K562 (cell line): ENCODE measurements around the gene GRPEL2. TPM values are rescaled to one million over a fixed set of nuclear protein-coding genes. Genes with fewer than 3 reads are reported as not detected.

Experiments used
- ATAC-seq: fragments of 200-7000 bp; cut with Tn5 transposase; 3 replicates; pipeline ENCODE4 v1.9.1; 2020; ENCODE audit warnings: moderate library complexity
- BruUV-seq: library from RNA; stranded (reverse); fragments of 400-500 nt; replicated peaks from 2 replicates; lab custom pipeline; 2021; lab: Mats Ljungman, UMichigan
- CTCF ChIA-PET: fragments of 300-600 bp; formaldehyde crosslinking; extraction: SDS; loops from one replicate; lab custom pipeline; 2021; ENCODE audit warnings: low intra/inter-chr PET ratio; lab: Yijun Ruan, JAX
- POLR2A ChIA-PET: fragments of 300-600, 350-650 bp; sonication (Branson Sonifier 250); formaldehyde crosslinking; extraction: SDS; loops from one replicate; lab custom pipeline; 2021; ENCODE audit warnings: antibody characterized with exemption, inconsistent platforms; lab: Yijun Ruan, JAX
- DNase-seq, 4 experiments: peaks; one replicate each; pipeline versions ENCODE4 v3.0.0 to v3.0.0-alpha.2; 2011 to 2018; ENCODE audit warnings: low spot score in 3 of 4, mixed read lengths in 3 of 4; ENCODE audit errors: extremely low read depth in 1 of 4
- FAIRE-seq: peaks from 2 replicates; lab custom pipeline; 2011; peaks lifted over from hg19 to GRCh38; lab: Jason Lieb, UNC
- H2AFZ ChIP-seq: 2 replicates; pipeline ENCODE4 v1.6.0; 2011; ENCODE audit warnings: low read depth, low read length, control low read depth, inconsistent platforms
- H3K27ac ChIP-seq: fragments of 200-600 bp; 3 replicates; pipeline ENCODE4 v1.8.0; 2011; ENCODE audit warnings: low read depth, mild to moderate bottlenecking, control low read depth, inconsistent platforms, low read length, moderate library complexity, mixed read lengths; ENCODE audit errors: extremely low read depth
- H3K27me3 ChIP-seq, 2 experiments: fragments of 300-600 bp in 1 of 2; 2 replicates in 1 of 2; 3 replicates in 1 of 2; pipeline versions ENCODE4 v1.6.0 to v1.8.0; 2011; ENCODE audit warnings: inconsistent platforms in 2 of 2, low read length in 2 of 2, mild to moderate bottlenecking in 1 of 2, mixed read lengths in 1 of 2, moderate library complexity in 1 of 2; ENCODE audit not compliant: control insufficient read depth in 2 of 2, insufficient read depth in 2 of 2
- H3K36me3 ChIP-seq: fragments of 300-600 bp; 3 replicates; pipeline ENCODE4 v1.8.0; 2011; ENCODE audit warnings: mild to moderate bottlenecking, low read length, inconsistent platforms; ENCODE audit not compliant: control insufficient read depth, insufficient read depth
- H3K4me1 ChIP-seq, 2 experiments: fragments of 200-600 bp in 1 of 2; replicated peaks in 1 of 2; 2 replicates in 1 of 2; 3 replicates in 1 of 2; pipeline versions ENCODE4 v1.5.1 to v1.8.0; 2011; ENCODE audit warnings: inconsistent platforms in 2 of 2, low read length in 2 of 2, mild to moderate bottlenecking in 1 of 2, mixed read lengths in 1 of 2, moderate library complexity in 1 of 2; ENCODE audit not compliant: control insufficient read depth in 2 of 2, insufficient read depth in 2 of 2
- H3K4me2 ChIP-seq: 2 replicates; pipeline ENCODE4 v1.6.1; 2011; ENCODE audit warnings: low read length, control low read depth, inconsistent platforms, mixed read lengths; ENCODE audit not compliant: insufficient read depth
- H3K4me3 ChIP-seq: fragments of 200-600 bp; sonication (generic), shearing (Covaris generic); 2 replicates; pipeline ENCODE4 v1.5.1; 2016; ENCODE audit warnings: control low read depth, inconsistent platforms
- H3K79me2 ChIP-seq: fragments of 200-600 bp; 3 replicates; pipeline ENCODE4 v1.8.0; 2011; ENCODE audit warnings: low read length, inconsistent platforms; ENCODE audit not compliant: control insufficient read depth, insufficient read depth
- H3K9ac ChIP-seq, 2 experiments: 2 replicates each; pipeline versions ENCODE4 v1.6.0 to v1.6.1; 2011; ENCODE audit warnings: low read depth in 2 of 2, low read length in 2 of 2, control low read depth in 1 of 2, inconsistent platforms in 1 of 2, mild to moderate bottlenecking in 1 of 2, mixed read lengths in 1 of 2; ENCODE audit not compliant: insufficient read depth in 1 of 2
- H3K9me1 ChIP-seq: one replicate; pipeline ENCODE4 v1.6.0; 2011; ENCODE audit warnings: inconsistent platforms, mild to moderate bottlenecking, low read length, moderate library complexity; ENCODE audit not compliant: control insufficient read depth, insufficient read depth
- H3K9me3 ChIP-seq: replicated peaks from 2 replicates; pipeline ENCODE4 v1.5.1; 2011; ENCODE audit warnings: low read depth, low read length, inconsistent platforms; ENCODE audit not compliant: control insufficient read depth, insufficient read depth
- H4K20me1 ChIP-seq: replicated peaks from 2 replicates; pipeline ENCODE4 v1.6.1; 2011; ENCODE audit warnings: low read length, inconsistent platforms, mixed read lengths; ENCODE audit not compliant: control insufficient read depth, insufficient read depth
- ESRRA ChIP-seq: fragments of 450-650 bp; IDR thresholded peaks from 2 replicates; pipeline ENCODE4 v1.6.1; 2014; ENCODE audit warnings: low read depth, mild to moderate bottlenecking, moderate library complexity, borderline replicate concordance
- ZHX1 ChIP-seq: fragments of 150-350 bp; conservative IDR thresholded peaks from 2 replicates; pipeline ENCODE4 v1.6.1; 2014; ENCODE audit warnings: low read length
- WGBS: fragments of 100-300 bp; shearing (Covaris generic); methylation state at CpG from one replicate; pipeline ENCODE4 v1.1.6; 2016; ENCODE audit warnings: low coverage, mixed read lengths; ENCODE audit not compliant: insufficient coverage; ENCODE audit errors: missing lambda C conversion rate; 5-methylcytosine and 5-hydroxymethylcytosine counted together
- in situ Hi-C: fragments of 300-500 bp; cut with MboI; formaldehyde crosslinking; loops from 4 replicates; pipeline ENCODE4 v1.15.0; 2018; ENCODE audit warnings: inconsistent platforms, mixed read lengths
- intact Hi-C: fragments of 100-400 bp; cut with micrococcal nuclease; formaldehyde crosslinking; loops from 2 replicates; pipeline ENCODE4 v1.14.2; 2022
- polyA plus RNA-seq, 8 experiments: library from polyadenylated mRNA; depleted of rRNA in 4 of 8; stranded (reverse) in 5 of 8; unstranded in 3 of 8; fragments of >200 nt; fragmentation: Nextera tagmentation in 2 of 8; fragmentation: Illumina TruSeq in 1 of 8; extraction: Ambion mirVana in 2 of 8; extraction: Trizol in 1 of 8; gene quantifications; 2 replicates each; pipeline versions ENCODE4 v1.2.1 to v1.2.3, GENCODE V29; 2011 to 2014; ENCODE audit warnings: inconsistent platforms in 1 of 8, missing spikeins in 1 of 8
- total RNA-seq, 7 experiments: library from RNA; depleted of rRNA in 6 of 7; stranded (reverse); fragments of >200 nt in 6 of 7; fragmentation: Illumina TruSeq in 2 of 7; extraction: Trizol in 2 of 7; gene quantifications; 2 replicates each; pipeline versions ENCODE4 v1.2.1 to v1.2.3, GENCODE V29; 2011 to 2021; ENCODE audit warnings: low replicate concordance in 1 of 7

Gene GRPEL2
- total and polyA plus RNA-seq, 9 of the 15 experiments (the other 6 are each of a cell fraction or from before 2014, with no cell fraction given), result 11.2 to 40.5 (median 25.8) TPM

GRCh38 chr5:149374801-149375200 lies 29.5 kb downstream of the GRPEL2 start:
- FAIRE-seq, result no peak

More at GRCh38 chr5:149374801-149375200, 29.5 kb downstream of the GRPEL2 start:
- no TSS peak for BruUV-seq
- peaks cover 0 to 10% of the 10 kb centered on the region in 2 experiments; a peak in 2 of 5 replicates for H3K4me1 ChIP-seq
- H4K20me1 ChIP-seq, result no peaks in the 10 kb centered on the region
- no peak overlapping the region for H2AFZ ChIP-seq
- ChIA-PET POLR2A (interaction anchor here (0.9 kb wide), 1 partner anchor 8 kb away, joined by 3 read pairs; no protein-coding TSS in a partner anchor), CTCF (no interaction called here)
- in situ Hi-C loops, result loop anchor here (5.0 kb wide), 2 partner anchors 52 to 178 kb away; partner anchors contain the start of gene CSNK1A1
- intact Hi-C loops, result loop anchor here (5.0 kb wide), 1 partner anchor 232 kb away; the partner anchor contains the start of gene ABLIM3
- 28% methylated on average over 3 of the region's 3 CpGs for WGBS
- H3K4me2 ChIP-seq, result no peak overlapping the region
- TF ChIP-seq ZHX1 (no peak), ESRRA (0 out of 2 replicates have a peak, but pooled peaks have one; percentile 25)
- H3K27ac ChIP-seq, result no peak overlapping the region
- H3K79me2 ChIP-seq, result no peaks in the 10 kb centered on the region
- no peak overlapping the region for H3K9ac ChIP-seq
- ATAC-seq (no peak), DNase-seq (no peak)
- H3K36me3 ChIP-seq, result no peaks in the 10 kb centered on the region
- no peaks in the 10 kb centered on the region for H3K9me1 ChIP-seq
- no peaks in the 10 kb centered on the region for H3K27me3 ChIP-seq
- no peaks in the 10 kb centered on the region for H3K9me3 ChIP-seq
- H3K4me3 ChIP-seq, result no peak overlapping the region
